Stimulated activated CD8-positive, alpha-beta memory T cell treated with anti-CD3 and anti-CD28 coated beads, Interleukin-7, amount 100 ng/mL, for 1 hour (primary cell): Measurements from ENCODE around the gene SELENOV.

ENCODE experiments used
- DNase-seq, 2 donors: peaks; one replicate each; pipeline ENCODE4 v3.0.0-alpha.2; 2020; ENCODE audit warnings: low read depth in 2 of 2

SELENOV gene

GRCh38 chr19:39520541-39521484 lies 5.9 kb downstream of the SELENOV start:
- DNase-seq, result no peak

DNA sequence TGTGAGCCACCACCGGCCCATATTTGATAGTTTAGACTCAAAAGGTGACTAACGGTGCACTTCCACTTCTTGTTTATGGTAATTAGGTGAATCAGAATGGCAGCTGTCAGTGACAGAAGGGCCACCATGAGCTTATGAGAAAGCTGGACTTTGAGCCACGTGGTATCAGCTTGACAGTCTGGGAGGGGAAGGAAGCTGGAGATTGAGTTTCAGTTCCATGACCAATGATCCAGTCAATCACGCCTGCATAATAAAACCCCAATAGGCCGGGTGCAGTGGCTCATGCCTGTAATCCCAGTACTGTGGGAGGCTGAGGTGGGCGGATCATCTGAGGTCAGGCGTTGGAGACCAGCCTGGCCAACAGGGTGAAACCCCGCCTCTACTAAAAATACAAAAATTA lies 9.6 kb downstream of the SELENOV start:
- no peak for DNase-seq

GRCh38 chr19:39525205-39525604 lies 10.3 kb downstream of the SELENOV start:
- no peak for DNase-seq

DNA sequence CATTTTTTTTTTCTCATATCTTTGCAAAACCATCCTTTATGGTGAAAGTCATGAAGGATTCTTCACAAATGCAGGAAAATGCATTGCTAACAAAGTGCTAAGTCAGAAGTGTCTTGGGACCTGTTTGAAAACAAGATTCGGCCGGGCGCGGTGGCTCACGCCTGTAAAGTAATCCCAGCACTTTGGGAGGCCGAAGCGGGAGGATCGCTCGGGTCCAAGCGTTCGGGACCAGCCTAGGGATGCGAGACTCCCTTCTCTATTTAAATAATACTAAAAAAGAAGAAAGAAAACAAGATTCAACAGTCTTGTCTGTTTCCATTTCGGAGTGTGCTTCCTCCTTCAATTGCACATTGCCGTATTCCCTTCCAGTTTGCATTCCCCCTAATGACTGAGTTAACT lies 16.9 kb downstream of the SELENOV start:
- no peak for DNase-seq

DNA sequence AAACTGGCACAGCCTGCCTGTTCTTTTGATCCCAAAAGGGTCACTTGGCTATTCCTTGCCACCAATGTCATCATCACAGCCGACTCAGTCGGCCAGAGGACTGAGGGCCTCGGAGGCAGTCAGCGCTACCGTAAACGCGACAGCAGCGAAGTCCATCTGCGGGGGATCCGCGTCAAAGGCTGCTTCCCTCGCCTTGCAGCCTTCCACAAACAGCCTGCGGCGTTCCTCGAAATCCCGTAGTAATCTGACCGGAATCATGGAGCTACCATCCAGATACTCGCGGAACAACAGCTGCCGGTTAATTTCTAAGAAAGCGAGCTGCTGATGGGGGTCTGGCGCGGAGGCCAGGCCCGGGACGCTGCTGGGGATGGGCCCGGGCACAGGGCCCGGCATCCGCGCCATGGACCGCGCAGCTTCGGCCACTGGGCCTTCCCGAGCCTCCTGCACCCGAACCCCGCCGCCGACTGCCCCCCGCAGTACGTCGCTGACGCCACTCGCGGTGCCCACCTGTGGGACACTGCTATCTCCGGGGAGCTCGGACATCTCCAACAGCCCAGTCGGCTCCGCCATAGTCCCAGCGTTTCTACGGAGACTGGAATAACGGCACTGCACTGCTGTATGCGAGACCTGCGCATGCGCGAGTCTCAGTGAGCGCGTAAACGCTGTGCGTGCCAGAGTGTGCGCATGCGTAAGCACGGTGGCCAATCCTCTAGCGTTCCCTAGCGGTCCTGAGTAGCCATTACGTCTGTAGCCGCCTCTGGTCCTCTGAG lies 17.5 kb downstream of the SELENOV start, which contains the start of gene EID2B:
Gene EID2B (minus strand): TSS at position 620 of the 770 bp plus-strand sequence. CDS start 50 bp downstream, at position 570.
- DNase-seq, result peak; percentile 84 to 89

DNA sequence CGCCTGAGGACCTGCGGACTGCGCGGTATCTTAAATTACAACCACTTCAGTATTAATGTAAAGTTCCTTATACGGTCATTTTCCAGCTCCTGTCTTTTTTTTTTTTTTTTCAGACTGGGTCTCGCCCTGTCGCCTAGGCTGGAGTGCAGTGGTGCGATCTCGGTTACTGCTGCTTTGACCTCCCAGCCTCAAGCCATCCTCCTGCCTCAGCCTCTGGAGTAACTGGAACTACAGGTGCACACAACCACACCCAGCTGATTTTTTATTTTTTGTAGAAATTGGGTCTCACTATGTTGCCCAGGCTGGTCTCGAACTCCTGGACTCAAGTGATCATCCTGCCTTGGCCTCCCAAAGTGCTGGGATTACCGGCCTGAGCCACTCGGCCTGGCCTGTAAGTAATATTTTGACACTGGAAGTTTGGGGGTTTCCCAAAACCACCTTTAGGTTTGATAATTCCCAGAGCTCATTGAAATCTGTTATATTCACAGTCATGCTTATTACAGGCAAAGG lies 18.1 kb downstream of the SELENOV start:
- no peak for DNase-seq

GRCh38 chr19:39533791-39534190 lies 18.9 kb downstream of the SELENOV start:
- DNase-seq, result no peak

DNA sequence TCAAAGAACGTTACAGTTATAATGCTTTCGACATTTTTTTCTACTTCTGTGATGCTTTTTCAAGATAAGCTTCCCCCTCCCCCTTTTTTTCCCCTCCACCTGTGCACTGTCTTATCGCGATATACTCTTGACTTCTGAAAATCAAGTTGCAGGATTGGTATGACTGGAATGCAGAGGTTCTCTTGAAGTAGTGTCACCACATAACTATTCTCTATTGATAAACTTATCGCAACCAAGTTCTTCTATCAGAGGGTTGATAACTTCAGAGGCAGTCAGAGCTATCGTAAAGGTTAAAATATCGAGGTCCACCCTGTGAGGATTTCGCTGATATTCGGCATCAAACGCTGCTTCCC lies 24.2 kb downstream of the SELENOV start:
- DNase-seq, result no peak

DNA sequence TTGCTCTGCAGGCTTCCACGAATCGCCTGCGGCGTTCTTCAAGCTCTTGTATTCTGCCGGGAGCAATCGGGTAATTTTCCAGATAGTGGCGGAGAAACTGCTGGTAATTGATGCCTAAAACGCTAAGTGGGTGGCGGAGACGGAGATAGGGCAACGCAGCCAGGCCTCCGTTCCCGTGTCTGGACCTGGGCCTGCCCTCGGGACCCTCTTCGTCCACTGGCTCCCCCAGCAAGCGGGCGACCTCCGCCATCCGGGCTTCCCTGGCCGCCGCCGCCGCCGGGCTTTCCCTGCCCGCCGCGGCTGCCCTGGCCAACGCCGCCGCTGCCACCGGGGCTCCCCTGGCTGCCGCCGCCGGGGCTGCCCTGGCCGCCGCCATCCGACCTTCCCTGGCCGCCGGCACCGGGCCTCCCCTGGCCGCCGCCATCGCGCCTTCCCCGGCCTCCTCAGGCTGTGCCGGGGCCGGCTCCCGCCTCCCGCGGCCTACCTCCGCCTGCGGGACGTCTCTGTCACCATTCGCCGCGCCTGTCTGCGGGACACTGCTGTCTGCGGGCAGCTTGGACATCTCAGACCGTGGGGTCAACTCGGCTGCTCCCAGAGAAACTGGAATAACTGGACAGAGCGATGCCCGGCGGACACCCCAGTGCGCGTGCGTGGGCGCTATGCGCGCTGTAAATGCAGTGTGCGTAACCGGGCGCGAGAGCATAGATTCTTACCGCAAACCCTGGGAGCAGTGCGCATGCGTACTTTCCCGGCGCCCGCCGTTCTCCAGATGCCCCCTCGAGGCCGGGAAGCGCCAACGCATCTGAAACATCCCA lies 24.8 kb downstream of the SELENOV start, which contains the start of gene EID2:
Gene EID2 (minus strand): TSS at position 644 of the 815 bp plus-strand sequence. CDS start 82 bp downstream, at position 562.
- peak; percentile 88 to 90 for DNase-seq

DNA sequence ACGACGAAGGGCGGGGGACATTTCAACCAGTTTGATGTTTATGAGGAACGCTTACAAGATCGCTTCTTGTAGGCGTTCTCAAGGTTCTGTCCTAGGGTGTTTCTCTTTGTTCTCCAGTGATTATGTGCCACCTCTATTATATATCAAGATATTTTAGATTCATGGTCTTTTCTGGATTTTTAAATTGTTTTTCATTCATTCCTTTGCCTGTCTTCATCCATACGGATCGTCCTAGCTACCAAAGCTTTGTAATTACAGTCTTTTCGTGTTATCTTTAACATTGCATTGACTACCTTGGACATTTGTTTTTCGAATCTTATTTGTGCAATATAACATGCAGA lies 25.4 kb downstream of the SELENOV start:
- no peak for DNase-seq

DNA sequence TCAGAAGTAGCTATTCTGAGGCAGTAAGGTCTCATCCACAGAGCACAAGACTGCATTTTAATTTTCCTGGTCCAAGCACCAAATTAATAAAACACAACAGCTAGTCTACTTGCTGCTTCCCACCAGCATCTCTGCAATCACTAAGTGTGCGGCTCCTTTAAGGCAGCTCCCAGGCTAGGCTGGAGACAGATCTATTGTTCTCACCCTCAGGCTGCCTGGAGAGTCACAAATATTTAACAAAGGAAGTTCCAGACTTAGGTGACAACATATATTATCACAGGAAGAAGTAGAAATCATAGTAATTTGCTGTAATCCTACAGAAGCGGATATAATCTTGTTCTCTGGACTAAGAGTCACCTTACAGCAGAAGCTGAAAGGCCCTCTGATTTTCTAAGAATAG lies 27.3 kb downstream of the SELENOV start:
- DNase-seq, result no peak

- DNase-seq, result no peak
These were observed 28.5 kb downstream of the SELENOV start for GRCh38 chr19:39543477-39543857.

GRCh38 chr19:39544226-39544903 lies 29.4 kb downstream of the SELENOV start:
- DNase-seq, result no peak

DNA sequence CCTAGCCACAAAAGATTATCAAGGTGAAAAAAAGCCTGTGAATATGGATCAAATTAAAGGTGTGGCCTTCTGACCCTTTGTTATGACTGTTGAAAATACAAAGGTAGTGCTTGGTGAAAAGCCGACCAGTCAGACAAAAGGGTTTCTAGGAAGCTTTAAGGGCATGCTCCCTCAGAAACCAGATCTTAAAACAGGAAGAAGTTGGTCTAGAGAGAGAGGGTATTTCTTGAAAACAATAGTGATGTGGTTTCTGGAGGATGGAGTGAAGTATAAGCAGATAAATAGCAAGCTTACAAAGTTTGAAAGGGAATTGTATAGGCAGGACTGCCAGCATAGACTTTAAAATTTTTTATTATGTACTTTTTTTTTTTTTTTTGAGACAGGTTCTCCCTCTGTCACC lies 30.0 kb downstream of the SELENOV start:
- DNase-seq, result no peak

DNA sequence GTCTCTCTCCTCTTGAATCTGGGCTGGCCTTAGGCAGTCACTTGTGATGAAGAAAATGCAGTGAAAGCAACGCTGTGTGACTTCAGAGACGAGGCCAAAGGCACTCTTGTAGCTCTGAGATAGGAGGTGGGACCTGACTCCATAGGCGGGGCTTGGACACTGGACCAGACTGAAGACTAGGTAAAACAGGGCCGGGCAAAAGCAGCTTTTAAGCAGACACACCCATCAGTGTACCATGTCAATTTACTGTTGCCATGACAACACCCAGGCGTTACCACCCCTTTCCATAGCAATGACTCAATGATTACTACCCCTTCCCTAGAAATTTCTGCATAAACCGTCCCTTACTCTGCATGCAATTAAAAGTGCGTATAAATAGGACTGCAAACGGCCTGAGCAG lies 31.7 kb downstream of the SELENOV start:
- DNase-seq, result no peak

GRCh38 chr19:39550197-39550596 lies 35.3 kb downstream of the SELENOV start:
- no peak for DNase-seq

GRCh38 chr19:39553082-39553652 lies 38.2 kb downstream of the SELENOV start:
- no peak for DNase-seq

DNA sequence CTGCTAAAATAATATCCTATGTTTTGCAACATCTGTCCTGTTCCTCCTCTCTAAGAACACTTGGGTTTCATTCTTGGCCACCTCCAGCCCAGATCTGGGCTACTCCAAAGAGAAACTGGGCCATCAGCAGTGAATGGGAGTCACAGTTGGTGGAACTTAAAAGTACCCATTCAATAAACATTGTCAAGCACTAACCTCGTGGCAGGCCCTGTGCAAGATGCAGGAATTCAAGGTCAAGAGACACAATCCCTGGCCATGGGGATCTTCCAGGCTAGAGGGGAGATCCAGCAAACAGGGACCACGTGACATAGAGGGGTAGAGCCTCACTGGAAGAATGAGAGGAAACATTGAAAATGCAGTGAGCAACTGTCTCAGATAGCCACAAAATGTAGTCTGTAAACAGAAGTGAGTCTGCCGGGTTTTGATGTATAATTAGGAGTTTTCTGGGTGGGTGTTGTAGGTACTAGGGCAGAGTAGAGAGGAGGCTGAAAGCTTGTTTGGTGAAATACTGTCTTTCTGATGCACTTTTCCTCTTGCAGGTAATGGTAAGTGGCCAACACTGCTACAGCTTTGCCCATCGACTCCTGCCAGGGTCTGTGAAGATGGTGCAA lies 39.9 kb downstream of the SELENOV start:
- DNase-seq, result no peak

DNA sequence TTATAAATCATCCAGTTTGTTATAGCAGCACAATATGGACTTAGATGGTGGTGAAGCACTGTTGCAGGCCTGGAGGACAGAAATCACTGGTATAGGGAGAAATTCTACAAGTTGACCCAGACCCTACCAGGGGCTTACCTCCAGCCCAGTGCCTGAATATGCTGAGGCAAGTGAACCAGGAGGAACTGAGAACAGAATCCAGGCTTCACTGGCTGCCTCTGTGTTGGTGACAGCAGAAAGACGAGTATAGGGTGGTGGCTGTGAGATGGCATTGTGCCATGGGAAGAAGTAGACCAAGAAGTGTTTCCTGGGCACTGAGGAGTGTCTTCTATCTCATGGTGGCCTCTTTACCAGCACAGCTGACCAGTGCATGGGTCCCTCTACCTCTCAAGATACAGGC lies 40.9 kb downstream of the SELENOV start:
- DNase-seq, result no peak
